DLD1 (cell line): ENCODE data around the gene HYAL1.
"Not testable (repeated sequence)": the region's sequence is repeated elsewhere in the genome, so short reads cannot be mapped to it uniquely, and the experiment has no call there.

ENCODE experiments used
- in situ Hi-C: cut with HindIII; loops from 2 replicates; pipeline ENCODE4 v1.10.0; 2017; ENCODE audit warnings: low sequenced_read_pairs

HYAL1 gene

DNA sequence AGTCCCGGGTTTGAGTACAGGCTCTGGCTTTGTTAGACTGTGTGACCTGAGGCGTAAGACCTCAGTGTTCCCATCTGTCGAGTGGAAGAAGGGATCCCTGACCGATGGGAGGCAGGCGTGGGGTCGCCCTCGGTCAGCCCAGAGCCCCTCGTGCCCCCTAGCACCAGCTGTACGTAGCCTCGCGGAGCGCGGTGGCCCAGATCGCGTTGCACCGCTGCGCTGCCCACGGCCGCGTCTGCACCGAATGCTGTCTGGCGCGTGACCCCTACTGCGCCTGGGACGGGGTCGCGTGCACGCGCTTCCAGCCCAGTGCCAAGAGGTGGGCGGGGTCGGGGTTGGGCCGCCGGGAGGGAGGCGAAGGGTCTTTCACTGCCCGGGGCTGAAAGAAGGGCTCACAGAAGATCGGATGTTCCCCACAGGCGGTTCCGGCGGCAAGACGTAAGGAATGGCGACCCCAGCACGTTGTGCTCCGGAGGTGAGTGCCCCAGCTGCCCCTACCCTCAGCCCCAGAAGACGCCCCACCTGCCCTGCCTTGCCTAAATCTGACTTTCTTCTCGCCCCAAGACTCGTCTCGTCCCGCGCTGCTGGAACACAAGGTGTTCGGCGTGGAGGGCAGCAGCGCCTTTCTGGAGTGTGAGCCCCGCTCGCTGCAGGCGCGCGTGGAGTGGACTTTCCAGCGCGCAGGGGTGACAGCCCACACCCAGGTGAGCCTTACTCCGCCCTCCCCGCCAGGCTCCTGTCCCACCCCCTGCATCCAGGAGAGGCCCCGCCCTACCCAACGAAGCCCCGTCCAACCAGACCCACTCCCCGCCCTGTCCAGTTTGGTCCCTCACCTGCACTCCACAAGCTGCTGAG, 28.0 kb downstream of the HYAL1 start:
- in situ Hi-C loops, result no loop called here

DNA sequence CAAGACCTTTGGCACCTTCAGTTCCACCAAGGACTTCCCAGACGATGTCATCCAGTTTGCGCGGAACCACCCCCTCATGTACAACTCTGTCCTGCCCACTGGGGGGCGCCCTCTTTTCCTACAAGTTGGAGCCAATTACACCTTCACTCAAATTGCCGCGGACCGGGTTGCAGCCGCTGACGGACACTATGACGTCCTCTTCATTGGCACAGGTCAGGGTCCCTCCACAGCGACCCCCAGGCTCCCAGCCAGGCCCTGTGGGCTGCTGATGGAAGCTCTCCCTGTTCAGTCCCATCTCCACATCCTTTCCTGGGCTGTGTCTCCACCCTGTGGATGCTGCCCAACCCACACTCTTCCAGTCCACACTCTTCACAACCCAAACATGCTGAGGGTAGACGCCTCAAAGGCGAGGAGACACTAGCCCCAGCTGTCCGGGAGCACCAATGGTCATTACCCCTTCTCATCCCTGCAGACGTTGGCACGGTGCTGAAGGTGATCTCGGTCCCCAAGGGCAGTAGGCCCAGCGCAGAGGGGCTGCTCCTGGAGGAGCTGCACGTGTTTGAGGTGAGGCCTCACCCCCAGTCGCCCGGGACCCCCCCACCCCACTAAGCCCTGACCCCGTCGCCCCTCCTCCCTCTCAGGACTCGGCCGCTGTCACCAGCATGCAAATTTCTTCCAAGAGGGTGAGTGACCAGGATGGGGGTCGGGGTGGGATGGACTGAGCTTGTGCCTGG, 28.8 kb downstream of the HYAL1 start:
- in situ Hi-C loops, result no loop called here

DNA sequence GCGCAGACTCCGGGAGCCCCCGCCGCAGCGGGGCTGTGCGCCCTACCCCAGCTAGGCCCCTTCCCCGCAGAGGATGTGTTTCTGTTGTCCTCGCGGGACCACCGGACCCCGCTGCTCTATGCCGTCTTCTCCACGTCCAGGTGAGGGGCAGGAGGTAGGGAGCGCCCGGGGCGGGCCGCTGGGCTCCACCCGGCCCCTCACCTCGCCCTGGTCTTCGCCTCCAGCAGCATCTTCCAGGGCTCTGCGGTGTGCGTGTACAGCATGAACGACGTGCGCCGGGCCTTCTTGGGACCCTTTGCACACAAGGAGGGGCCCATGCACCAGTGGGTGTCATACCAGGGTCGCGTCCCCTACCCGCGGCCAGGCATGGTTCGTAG, 29.7 kb downstream of the HYAL1 start:
- in situ Hi-C loops, result no loop called here

DNA sequence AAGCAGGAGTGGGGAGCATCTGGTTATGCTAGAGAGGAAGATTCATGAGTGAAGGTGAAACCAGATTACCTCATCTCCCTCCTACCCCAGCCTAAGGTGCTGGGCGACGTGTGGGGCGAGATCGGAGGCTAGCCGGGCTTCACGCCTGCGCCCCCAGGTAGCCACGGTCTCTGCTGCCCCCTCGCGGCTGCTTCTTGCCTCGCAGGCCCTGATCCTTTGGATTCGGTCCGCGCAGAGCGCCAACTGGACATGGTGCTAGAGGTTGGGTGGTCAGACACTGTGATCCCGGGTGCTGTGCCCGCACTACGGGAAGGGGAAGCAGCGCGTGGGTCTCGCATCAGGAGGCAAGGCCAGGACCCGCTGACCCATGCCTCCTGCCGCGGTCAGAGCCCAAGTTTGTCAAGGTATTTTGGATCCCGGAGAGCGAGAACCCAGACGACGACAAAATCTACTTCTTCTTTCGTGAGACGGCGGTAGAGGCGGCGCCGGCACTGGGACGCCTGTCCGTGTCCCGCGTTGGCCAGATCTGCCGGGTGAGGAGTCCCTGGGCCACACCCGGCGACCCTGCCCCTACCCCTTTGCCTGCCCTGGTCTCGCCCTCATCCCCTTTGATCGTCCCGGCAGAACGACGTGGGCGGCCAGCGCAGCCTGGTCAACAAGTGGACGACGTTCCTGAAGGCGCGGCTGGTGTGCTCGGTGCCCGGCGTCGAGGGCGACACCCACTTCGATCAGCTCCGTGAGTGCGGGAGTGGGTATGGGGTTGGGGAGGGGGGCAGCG, 30.3 kb downstream of the HYAL1 start:
- in situ Hi-C loops, result no loop called here

DNA sequence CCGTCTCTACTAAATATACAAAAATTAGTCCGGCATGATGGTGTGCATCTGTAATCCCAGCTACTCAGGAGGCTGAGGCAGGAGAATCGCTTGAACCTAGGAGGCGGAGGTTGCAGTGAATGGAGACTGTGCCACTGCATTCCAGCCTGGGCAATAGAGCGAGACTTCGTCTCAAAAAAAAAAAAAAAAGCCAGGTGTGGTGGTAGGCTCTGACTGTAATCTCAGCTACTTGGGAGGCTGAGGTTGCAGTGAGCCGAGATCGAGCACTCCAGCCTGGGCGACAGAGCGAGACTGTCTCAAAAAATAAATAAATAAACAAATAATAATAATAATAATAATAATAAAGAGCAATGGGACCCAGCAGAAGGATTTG, 30.9 kb downstream of the HYAL1 start:
- in situ Hi-C loops, result not testable (repeated sequence)

DNA sequence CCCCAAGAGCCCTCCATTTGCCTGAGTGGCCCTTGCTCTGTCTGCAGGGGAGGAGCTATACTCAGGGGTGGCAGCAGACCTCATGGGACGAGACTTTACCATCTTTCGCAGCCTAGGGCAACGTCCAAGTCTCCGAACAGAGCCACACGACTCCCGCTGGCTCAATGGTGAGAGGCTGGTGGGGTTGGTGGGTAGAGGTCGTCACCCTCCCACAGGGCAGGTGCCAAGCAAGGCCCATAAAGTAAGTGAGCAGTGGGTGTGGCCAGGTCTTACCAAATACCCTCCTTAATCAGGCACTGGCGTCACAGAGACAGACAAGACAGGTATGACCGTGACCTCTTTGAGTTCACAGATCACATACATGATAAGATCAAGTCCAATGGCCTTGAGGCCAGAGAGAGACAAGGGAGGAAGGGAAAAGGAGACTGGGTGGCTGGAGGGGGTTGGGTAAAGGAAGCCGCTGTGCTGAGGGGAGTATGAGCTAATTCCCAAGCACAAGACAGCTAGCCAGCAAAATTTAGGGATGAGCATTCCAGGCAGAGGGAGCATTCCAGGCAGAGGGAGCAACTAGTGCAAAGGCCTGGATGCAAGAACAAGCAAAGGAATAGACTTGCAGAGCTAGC, 31.9 kb downstream of the HYAL1 start:
- in situ Hi-C loops, result no loop called here

DNA sequence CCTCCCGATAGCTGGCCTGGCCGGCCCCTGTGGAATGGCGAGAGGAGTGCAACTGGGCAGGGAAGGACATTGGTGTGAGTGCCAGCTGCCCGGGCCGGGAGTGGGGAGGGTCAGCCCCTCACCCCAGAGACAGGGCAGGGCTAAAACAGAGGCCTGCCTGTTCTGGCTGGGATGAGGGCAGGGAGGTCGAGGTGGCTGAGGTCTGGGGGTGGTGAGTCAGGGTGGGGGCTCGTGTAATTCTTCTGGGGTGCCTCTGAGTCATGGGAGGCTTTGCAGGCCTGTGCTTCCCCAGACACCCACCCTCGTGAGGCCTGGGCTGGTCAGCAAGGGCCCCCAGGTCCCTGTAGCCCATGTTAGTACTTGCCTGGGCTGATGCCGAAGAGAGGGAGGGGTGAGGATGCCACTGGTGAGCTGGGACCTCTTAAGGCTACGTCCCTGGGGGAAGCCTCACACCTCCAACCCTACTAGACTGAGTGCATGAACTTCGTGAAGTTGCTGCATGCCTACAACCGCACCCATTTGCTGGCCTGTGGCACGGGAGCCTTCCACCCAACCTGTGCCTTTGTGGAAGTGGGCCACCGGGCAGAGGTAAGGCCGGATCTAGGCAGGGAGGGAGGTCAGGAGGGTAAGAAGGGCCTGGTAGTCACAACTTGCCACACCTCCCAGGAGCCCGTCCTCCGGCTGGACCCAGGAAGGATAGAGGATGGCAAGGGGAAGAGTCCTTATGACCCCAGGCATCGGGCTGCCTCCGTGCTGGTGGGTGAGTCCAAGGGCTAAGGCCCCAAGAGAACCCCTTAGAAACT, 32.8 kb downstream of the HYAL1 start:
- in situ Hi-C loops, result no loop called here

DNA sequence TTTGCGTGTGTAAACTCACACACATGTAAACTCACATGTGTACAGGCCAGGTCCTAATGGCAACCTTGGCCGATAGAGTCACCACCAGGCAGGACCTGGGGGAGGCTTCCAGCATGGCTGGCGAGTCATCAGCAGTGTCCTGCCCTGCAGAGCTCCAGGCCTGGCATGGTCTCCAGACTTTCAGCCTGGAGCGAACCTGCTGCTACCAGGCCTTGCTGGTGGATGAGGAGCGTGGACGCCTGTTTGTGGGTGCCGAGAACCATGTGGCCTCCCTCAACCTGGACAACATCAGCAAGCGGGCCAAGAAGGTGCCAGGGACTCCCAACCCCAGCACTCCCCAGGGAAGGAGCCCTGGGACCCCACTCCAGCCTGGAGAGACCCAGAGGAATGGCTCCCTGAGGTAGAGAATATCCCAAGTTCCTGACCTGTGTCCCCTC, 33.4 kb downstream of the HYAL1 start:
- in situ Hi-C loops, result no loop called here

DNA sequence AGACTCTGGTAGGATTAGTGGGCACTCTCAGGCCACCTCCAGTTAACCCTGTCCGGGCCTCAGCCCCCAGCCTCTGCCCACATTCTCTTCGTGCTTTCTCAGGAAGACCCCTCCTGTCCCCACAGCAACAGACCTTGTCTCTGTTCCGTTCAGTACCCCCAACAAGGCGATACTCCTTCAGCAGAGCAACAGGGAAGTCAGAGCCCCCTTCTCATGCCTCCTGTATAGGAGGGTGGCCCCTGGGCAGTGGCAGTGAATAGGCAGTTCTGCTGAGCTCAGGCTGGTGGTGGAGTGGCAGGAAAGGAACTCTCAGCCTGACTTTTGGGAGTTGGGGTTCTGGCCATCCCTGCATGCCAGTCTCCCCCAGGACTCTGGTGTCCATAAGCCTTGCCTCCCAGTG, 33.9 kb downstream of the HYAL1 start:
- in situ Hi-C loops, result no loop called here

DNA sequence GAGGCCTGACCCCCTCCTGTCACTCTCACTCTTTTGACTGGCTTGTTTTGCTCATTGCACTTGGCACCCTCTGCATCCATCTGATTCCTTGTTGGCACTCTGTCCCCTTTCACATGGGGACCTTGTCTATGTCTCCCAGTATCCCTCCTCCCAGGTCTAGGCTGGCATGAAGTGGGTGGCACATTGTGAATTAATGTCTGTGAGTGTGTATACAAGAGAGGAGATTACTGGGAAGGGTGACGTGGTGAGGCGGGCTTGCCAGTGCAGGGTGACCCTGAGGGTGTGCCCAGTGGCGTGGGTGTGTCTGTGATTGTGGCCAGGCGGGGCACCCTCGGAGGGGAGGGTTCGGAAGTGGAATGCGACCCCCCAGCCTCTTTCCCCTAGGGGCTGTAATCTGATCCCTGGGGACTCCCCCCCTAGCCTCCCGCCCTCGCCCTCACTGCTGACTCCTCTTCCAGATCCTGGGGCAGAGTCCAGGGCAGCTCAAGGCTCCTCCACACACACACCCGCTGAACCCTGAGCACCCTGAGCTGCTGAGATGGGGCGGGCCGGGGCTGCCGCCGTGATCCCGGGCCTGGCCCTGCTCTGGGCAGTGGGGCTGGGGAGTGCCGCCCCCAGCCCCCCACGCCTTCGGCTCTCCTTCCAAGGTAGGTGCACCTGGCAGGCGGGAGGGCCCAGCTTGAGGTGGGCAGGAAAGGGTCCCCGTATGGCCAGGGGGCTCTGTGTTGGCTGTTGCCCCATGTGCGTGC, 34.5 kb downstream of the HYAL1 start, which contains the start of gene SEMA3B:
SEMA3B (plus strand) TSS at position 445 of the 749 bp plus-strand sequence; CDS start at position 539, 94 bp downstream.
- in situ Hi-C loops, result no loop called here

DNA sequence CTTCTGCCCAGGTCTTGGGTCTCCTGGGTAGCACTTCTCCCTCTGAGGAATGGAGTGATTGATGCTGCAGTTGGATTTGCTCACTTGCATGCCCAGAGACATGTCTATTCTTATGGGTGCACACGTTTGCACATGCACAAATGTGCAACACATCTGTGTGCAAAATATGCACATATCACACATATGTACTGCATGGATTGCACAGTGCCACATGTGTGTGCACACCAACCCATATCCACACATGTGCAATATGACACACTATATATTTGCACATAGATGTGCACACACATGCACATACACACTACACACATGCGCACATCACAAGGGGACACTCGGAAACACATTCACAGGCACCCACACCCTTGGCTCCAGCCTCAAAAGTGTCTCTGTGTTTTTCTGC, 35.1 kb downstream of the HYAL1 start:
- in situ Hi-C loops, result no loop called here

DNA sequence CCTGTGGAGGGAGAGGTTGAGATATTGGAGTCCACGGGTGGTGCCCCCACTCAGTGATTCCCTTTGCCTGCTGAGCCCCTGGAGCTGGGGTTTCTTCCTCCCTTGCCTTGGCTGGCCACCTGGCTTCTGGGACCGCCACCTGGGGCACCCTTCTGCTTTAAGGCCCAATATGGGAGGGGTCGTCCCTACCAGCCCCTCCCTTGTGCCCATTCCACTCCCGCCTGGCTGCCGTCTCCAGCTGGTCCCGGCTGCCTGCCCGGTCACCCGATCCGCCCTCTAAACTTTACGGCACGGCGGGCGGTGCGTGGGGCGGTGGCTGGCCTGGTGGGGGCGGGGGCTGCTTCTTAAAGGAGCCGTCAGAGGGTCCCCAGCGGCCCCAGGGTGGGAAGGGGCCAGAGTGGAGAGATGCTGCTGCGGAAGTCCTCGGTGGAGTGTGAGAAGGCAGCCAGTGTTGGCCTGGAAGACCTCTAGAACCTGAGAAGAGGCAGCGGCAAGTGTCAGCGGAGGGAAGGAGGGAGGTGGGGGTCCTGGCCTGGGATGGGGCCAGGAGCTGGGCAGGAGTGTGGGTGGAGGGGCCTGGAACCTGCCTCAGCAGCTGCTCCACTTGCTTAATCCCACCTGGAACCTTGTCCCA, 36.0 kb downstream of the HYAL1 start:
- in situ Hi-C loops, result no loop called here

DNA sequence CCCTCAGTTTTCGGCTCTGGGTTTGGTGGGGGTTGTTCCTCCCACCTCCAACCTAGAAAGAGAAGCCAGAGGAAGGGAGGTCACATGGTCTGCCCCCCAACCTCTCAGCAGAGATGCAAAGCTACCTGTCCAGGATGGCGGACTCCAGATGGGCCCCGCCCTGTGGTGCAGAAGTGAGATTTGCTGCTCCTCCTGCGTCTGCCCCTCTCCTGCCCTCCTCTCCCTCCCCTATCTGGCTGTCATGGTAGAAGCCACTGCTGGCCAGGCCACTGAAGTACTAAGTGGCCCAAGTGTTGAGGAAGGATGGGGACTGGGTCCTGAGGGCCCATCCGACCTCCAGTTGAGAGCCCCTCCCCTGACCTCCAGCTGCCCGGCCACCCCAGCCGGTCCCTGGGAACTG, 36.5 kb downstream of the HYAL1 start:
- in situ Hi-C loops, result no loop called here

DNA sequence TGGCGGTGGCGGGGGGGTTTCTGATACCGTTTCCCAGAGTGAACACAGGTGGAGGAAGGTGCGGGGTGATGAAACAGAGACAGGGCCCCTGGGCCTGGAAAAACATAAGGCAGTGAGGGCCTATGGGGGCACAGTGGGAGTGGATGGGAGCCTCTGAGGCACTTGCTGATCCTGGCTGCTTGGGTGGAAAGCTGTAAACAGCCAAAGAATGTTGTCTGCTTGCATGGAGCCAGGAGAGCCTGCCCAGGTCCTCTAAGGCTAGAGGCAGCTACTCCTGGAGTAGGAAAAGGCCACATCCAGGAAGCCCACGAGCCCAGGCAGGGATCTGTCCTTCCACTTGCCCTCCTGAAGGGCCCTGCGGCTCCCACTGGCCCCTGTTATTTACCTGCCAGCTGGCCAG, 37.4 kb downstream of the HYAL1 start:
- in situ Hi-C loops, result no loop called here

DNA sequence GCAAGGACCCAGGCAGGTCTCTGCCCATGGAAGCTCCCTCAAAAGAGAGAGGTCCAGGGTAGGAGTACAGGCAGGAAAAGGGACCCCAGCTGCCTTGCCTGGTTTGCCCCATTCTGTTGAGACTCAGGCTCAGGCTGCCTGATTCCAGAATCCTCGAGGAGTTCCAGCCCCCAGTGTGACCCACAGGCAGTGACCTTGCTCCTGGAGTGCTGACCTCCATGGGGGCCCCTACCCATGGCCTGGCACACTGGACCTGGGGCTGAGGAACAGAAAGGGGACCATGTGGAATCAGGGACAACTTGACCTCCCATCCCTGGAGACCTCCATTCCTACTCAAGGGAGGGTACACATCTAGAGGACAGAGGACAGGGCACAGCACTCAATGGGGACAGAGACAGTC, 37.8 kb downstream of the HYAL1 start:
- in situ Hi-C loops, result no loop called here

DNA sequence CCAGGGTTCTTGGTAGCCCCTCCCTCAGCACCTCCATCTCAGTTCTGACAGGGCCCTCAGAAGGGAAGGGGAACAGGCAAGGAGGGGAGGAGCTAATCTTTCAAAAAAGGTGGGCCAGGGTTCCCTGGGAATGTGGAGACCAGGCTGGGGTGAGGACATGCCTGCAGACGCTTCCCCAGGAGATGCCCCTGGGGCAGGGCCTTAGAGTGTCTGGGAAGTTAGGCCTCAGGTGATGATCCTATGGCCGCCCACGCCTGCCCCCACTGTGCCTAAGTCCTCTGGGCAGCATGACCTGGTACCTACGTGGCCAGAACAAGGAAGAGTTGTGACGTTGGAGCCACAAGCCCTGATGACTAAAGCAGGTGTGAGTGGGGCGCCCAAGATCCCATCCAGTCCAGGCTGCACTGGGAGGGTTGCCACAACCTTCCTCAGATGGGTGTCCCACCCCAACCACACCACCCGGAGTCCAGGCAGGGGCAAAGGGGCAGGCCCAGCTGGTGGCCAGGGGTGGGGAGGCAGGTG, 38.3 kb downstream of the HYAL1 start:
- in situ Hi-C loops, result no loop called here

DNA sequence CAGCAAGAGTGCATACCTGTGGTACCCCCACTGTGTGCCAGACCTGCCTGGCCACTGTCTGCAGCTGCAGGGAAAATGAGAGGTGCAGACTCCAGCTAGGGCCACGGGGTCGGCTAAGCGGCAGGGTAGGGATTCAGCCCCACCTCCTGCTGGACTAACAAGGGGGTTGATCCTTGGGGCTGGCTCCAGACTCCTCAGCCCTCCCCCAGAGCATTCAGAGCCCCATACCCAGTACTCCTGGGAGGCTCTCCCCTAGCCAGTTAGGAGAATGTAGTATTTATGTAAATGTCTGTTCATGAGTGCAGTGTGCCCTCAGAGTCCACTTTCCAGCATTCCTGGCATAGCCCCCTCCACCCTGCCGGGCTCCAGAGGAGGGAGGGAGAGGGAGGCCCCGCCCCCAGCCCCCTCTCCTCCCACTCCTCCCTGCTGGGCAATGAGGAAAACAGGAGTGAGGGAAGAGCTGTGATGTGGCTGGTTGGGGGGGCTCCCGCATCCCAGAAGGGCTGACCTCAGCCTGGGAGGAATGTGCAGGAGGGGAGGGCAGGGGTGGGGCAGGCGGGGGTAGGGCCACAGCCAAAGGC, 38.9 kb downstream of the HYAL1 start:
- in situ Hi-C loops, result no loop called here
